ENCODE data around the gene TBX5. TPM values are rescaled to one million over a fixed set of nuclear protein-coding genes. Genes with fewer than 3 reads are reported as not detected.

TBX5 gene
- total and polyA plus RNA-seq, 2 experiments from 2014 or later: 0.21 TPM; not detected in 1

DNA sequence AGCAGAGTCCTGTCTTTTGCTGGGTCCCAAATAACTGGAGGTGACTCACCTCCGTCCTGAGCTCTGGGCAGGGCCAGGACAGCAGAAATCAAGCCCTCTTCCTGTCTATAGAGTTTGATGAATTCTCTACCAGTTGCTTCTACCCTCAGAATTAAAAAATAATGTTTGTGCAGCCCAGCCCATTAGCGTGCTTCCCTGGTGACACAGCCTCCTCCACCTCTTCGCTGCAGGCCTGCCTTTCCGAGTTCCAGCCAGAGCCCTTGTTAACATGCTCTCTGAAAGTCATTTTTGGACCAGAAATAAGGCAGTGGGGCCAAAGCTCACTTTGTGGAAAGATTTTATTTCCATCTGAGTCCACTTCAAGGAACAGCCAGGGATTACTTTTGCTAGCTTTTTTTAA lies 94.0 kb downstream of the TBX5 start:
- H3K9me3 Mint-ChIP-seq: no peaks in the 10 kb centered on the region
- H3K79me2 ChIP-seq (replicated peaks; ENCODE audit: insufficient read depth): no peaks in the 10 kb centered on the region
- H3K4me2 ChIP-seq: no peak overlapping the region
- H3K36me3 Mint-ChIP-seq (ENCODE audit: low read depth): no peaks in the 10 kb centered on the region
- no peak overlapping the region for H3K27ac ChIP-seq (ENCODE audit: low read depth)
- no peak overlapping the region for H3K4me3 Mint-ChIP-seq
- peak overlapping the region; percentile 14; the same call in 1 of the 2 replicates for H2AFZ ChIP-seq
- TF ChIP-seq EZH2phosphoT487 (IDR thresholded peaks at IDR 0.05; ENCODE audit: unreplicated experiment) (no peak), EZH2 (IDR thresholded peaks at IDR 0.05; ENCODE audit: low read depth, unreplicated experiment) (no peak), CREB1 (CRISPR knock-in tag; IDR thresholded peaks at IDR 0.05; ENCODE audit: low read depth) (no peak)
- TF ChIP-seq, protein P1, sequence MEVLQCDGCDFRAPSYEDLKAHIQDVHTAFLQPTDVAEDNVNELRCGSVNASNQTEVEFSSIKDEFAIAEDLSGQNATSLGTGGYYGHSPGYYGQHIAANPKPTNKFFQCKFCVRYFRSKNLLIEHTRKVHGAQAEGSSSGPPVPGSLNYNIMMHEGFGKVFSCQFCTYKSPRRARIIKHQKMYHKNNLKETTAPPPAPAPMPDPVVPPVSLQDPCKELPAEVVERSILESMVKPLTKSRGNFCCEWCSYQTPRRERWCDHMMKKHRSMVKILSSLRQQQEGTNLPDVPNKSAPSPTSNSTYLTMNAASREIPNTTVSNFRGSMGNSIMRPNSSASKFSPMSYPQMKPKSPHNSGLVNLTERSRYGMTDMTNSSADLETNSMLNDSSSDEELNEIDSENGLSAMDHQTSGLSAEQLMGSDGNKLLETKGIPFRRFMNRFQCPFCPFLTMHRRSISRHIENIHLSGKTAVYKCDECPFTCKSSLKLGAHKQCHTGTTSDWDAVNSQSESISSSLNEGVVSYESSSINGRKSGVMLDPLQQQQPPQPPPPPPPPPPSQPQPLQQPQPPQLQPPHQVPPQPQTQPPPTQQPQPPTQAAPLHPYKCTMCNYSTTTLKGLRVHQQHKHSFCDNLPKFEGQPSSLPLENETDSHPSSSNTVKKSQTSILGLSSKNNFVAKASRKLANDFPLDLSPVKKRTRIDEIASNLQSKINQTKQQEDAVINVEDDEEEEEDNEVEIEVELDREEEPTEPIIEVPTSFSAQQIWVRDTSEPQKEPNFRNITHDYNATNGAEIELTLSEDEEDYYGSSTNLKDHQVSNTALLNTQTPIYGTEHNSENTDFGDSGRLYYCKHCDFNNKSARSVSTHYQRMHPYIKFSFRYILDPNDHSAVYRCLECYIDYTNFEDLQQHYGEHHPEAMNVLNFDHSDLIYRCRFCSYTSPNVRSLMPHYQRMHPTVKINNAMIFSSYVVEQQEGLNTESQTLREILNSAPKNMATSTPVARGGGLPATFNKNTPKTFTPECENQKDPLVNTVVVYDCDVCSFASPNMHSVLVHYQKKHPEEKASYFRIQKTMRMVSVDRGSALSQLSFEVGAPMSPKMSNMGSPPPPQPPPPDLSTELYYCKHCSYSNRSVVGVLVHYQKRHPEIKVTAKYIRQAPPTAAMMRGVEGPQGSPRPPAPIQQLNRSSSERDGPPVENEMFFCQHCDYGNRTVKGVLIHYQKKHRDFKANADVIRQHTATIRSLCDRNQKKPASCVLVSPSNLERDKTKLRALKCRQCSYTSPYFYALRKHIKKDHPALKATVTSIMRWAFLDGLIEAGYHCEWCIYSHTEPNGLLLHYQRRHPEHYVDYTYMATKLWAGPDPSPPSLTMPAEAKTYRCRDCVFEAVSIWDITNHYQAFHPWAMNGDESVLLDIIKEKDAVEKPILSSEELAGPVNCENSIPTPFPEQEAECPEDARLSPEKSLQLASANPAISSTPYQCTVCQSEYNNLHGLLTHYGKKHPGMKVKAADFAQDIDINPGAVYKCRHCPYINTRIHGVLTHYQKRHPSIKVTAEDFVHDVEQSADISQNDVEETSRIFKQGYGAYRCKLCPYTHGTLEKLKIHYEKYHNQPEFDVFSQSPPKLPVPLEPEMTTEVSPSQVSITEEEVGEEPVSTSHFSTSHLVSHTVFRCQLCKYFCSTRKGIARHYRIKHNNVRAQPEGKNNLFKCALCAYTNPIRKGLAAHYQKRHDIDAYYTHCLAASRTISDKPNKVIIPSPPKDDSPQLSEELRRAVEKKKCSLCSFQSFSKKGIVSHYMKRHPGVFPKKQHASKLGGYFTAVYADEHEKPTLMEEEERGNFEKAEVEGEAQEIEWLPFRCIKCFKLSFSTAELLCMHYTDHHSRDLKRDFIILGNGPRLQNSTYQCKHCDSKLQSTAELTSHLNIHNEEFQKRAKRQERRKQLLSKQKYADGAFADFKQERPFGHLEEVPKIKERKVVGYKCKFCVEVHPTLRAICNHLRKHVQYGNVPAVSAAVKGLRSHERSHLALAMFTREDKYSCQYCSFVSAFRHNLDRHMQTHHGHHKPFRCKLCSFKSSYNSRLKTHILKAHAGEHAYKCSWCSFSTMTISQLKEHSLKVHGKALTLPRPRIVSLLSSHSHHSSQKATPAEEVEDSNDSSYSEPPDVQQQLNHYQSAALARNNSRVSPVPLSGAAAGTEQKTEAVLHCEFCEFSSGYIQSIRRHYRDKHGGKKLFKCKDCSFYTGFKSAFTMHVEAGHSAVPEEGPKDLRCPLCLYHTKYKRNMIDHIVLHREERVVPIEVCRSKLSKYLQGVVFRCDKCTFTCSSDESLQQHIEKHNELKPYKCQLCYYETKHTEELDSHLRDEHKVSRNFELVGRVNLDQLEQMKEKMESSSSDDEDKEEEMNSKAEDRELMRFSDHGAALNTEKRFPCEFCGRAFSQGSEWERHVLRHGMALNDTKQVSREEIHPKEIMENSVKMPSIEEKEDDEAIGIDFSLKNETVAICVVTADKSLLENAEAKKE (CRISPR knock-in tag; IDR thresholded peaks at IDR 0.05): no peak
- H3K36me3 ChIP-seq (ENCODE audit: insufficient read depth): no peaks in the 10 kb centered on the region
- H3K9me2 ChIP-seq (ENCODE audit: insufficient read depth): peaks cover 19% of the 10 kb centered on the region
- H3K27me3 Mint-ChIP-seq (ENCODE audit: insufficient read depth, low read depth, poor library complexity): peaks cover 5% of the 10 kb centered on the region
- H3K4me3 ChIP-seq: no peak overlapping the region
- H4K20me1 ChIP-seq (replicated peaks; ENCODE audit: insufficient read depth): no peaks in the 10 kb centered on the region
- H3K27ac Mint-ChIP-seq: no peak overlapping the region
- H3F3A ChIP-seq (replicated peaks; ENCODE audit: low read depth): no peaks in the 10 kb centered on the region
- no peak for ATAC-seq
- H3K27me3 ChIP-seq (ENCODE audit: insufficient read depth): no peaks in the 10 kb centered on the region
- no peaks in the 10 kb centered on the region for H3K4me1 ChIP-seq (ENCODE audit: insufficient read depth)
- no peaks in the 10 kb centered on the region for H3K4me1 Mint-ChIP-seq
- DNase-seq (ENCODE audit: low spot score): no peak

DNA sequence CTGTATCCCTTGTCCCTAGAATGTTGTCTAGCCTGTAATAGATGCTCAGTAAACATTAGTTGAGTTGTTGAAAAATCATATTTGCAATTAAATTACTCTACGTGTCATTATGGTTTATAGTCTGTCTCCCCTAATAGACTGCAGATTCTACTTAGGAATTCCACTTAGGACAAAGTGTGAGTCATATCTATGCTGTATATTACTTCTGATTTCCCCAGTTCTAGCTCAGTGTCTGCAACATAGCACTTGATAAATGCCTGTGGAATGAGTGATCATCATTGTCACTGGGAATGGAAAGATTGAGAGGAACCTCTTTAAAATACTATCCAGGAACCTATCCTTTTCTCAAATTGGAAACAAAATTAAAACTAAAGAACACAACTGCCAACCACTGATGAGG lies 99.3 kb downstream of the TBX5 start:
- Histone ChIP-seq H3K36me3 (ENCODE audit: insufficient read depth) (no peaks in the 10 kb centered on the region), H3K9me2 (ENCODE audit: insufficient read depth) (peaks cover 15% of the 10 kb centered on the region), H3K4me1 (ENCODE audit: insufficient read depth) (peaks cover 7% of the 10 kb centered on the region), H3K27ac (ENCODE audit: low read depth) (no peak overlapping the region), H2AFZ (no peak overlapping the region), H4K20me1 (replicated peaks; ENCODE audit: insufficient read depth) (no peaks in the 10 kb centered on the region), H3K4me2 (no peak overlapping the region), H3F3A (replicated peaks; ENCODE audit: low read depth) (no peaks in the 10 kb centered on the region), H3K79me2 (replicated peaks; ENCODE audit: insufficient read depth) (no peaks in the 10 kb centered on the region), H3K27me3 (ENCODE audit: insufficient read depth) (no peaks in the 10 kb centered on the region), H3K4me3 (no peak overlapping the region)
- ATAC-seq (no peak), DNase-seq (ENCODE audit: low spot score) (no peak)
- peaks cover 3% of the 10 kb centered on the region; the same call in 2 of the 3 replicates for H3K9me3 Mint-ChIP-seq
- H3K27me3 Mint-ChIP-seq (ENCODE audit: insufficient read depth, low read depth, poor library complexity): peaks cover 5% of the 10 kb centered on the region
- H3K36me3 Mint-ChIP-seq (ENCODE audit: low read depth): no peaks in the 10 kb centered on the region; the same call in 2 of the 3 replicates
- H3K4me1 Mint-ChIP-seq: peaks cover 11% of the 10 kb centered on the region; the same call in 2 of the 3 replicates
- H3K27ac Mint-ChIP-seq: no peak overlapping the region
- no peak overlapping the region for H3K4me3 Mint-ChIP-seq
- no peak for TF ChIP-seq STAT1 (IDR thresholded peaks at IDR 0.05; ENCODE audit: unreplicated experiment)
- TF ChIP-seq JUNB (IDR thresholded peaks at IDR 0.05; ENCODE audit: unreplicated experiment): no peak
- no peak for TF ChIP-seq POLR2AphosphoS5 (IDR thresholded peaks at IDR 0.05; ENCODE audit: low read depth)
- no peak for TF ChIP-seq EZH2phosphoT487 (IDR thresholded peaks at IDR 0.05; ENCODE audit: unreplicated experiment)
